ENCODE measurements around the gene EDC3.

EDC3 gene

DNA sequence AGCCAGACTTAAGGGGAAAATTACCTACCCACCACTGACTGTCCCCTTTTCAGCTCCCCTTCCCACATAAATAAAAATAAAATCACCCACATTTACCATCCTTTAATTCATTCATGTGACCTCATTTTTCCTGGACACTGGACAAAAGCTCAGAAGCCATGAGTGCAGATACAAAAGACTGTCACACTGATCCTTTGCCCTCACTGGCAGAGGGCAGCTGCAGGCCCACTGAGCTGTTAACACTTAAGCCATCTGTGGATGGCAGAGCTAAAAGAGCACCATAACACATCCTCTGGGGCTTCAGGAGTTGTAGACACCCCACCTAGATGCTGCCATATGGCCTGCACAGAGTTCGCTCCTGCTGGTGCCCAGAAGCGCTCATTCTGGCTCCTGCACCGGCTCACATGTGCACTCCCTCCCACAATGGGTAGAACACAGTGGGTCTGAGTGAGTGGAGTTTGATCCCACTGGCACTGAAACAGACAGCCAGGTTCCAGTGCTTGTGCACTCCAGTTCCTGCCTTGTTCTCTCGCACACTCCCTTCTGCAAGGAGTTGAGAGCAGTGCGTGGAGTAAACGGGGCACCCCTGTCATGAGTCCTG, 38.8 kb downstream of the EDC3 start:
- no peak overlapping the region for H3K4me3 ChIP-seq
- peaks cover 8 to 9% (median 8%) of the 10 kb centered on the region in 3 donors for H3K36me3 ChIP-seq
- no peaks in the 10 kb centered on the region for H3K27me3 ChIP-seq
- peaks cover 0 to 23% (median 9%) of the 10 kb centered on the region in 4 donors for H3K4me1 ChIP-seq
- TF ChIP-seq, protein P1, sequence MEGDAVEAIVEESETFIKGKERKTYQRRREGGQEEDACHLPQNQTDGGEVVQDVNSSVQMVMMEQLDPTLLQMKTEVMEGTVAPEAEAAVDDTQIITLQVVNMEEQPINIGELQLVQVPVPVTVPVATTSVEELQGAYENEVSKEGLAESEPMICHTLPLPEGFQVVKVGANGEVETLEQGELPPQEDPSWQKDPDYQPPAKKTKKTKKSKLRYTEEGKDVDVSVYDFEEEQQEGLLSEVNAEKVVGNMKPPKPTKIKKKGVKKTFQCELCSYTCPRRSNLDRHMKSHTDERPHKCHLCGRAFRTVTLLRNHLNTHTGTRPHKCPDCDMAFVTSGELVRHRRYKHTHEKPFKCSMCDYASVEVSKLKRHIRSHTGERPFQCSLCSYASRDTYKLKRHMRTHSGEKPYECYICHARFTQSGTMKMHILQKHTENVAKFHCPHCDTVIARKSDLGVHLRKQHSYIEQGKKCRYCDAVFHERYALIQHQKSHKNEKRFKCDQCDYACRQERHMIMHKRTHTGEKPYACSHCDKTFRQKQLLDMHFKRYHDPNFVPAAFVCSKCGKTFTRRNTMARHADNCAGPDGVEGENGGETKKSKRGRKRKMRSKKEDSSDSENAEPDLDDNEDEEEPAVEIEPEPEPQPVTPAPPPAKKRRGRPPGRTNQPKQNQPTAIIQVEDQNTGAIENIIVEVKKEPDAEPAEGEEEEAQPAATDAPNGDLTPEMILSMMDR (IDR thresholded peaks at IDR 0.05): no peak
- H3K9me3 ChIP-seq: no peaks in the 10 kb centered on the region
- H3K27ac ChIP-seq: no peak overlapping the region
- intact Hi-C loops (cut with DNase I; ENCODE audit: low total_unique reads): no loop called here
- no peak for DNase-seq

DNA sequence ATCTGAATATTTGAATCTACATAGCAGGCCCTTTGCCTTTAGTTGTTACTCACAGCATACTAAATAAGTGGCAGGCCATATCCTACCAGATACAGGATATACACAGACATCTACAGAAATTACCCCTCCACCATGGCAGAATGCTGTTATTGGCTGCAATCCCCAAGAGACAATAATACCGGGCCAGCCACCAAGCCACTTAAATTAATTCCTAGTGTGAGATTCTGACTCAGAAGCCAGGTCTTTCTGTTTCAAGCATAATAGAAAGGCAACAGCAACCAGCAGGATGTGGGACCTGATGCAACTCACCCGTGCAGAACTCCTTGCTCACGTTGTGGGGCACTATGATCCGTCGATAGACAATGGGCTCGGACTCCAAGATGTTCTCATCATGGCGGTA, 40.4 kb downstream of the EDC3 start:
- no peak overlapping the region for H3K27ac ChIP-seq
- H3K9me3 ChIP-seq: no peaks in the 10 kb centered on the region
- no peaks in the 10 kb centered on the region for H3K27me3 ChIP-seq
- H3K36me3 ChIP-seq: peaks cover 8 to 12% (median 9%) of the 10 kb centered on the region in 3 donors
- TF ChIP-seq, protein P1 (IDR thresholded peaks at IDR 0.05): no peak
- intact Hi-C loops (cut with DNase I; ENCODE audit: low total_unique reads): no loop called here
- H3K4me1 ChIP-seq: peaks cover 0 to 27% (median 9%) of the 10 kb centered on the region in 4 donors
- no peak overlapping the region for H3K4me3 ChIP-seq
- no peak for DNase-seq

DNA sequence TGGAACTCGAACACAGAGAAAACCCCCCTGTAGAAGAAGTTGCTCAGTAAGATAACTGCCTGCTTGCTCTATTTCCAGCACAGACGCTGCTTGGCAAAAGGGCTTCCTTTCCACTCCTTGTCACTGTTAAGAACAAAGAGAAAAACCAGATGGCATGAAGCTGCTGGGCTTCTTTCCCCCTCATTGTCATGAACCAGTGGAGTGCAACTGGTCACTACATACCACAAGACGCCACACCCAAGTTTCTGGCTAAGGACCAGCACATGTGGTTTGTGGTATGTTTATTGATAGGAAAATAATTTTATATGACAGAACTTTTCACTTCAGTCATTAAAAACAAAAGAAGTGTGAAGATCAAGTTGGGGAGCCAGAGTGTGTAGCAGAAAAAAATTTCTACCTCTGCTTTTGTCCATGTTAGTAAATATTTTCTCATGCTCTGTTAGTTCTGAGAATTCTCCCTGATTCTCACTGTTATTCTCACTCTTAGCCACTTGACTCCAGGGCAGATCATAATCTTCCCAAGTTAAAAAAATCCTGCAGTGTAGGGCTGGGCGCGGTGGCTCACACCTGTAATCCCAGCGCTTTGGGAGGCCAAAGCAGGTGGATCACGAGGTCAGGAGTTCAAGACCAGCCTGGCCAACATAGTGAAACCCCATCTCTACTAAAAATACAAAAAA, 42.3 kb downstream of the EDC3 start:
- DNase-seq: no peak
- Histone ChIP-seq H3K27me3 (no peaks in the 10 kb centered on the region), H3K27ac (no peak overlapping the region), H3K9me3 (no peaks in the 10 kb centered on the region), H3K4me3 (no peak overlapping the region), H3K36me3 (peaks cover 8 to 12% (median 9%) of the 10 kb centered on the region in 3 donors), H3K4me1 (peaks cover 0 to 30% (median 9%) of the 10 kb centered on the region in 4 donors)
- TF ChIP-seq, protein P1 (IDR thresholded peaks at IDR 0.05): no peak
- intact Hi-C loops (cut with DNase I; ENCODE audit: low total_unique reads): no loop called here

DNA sequence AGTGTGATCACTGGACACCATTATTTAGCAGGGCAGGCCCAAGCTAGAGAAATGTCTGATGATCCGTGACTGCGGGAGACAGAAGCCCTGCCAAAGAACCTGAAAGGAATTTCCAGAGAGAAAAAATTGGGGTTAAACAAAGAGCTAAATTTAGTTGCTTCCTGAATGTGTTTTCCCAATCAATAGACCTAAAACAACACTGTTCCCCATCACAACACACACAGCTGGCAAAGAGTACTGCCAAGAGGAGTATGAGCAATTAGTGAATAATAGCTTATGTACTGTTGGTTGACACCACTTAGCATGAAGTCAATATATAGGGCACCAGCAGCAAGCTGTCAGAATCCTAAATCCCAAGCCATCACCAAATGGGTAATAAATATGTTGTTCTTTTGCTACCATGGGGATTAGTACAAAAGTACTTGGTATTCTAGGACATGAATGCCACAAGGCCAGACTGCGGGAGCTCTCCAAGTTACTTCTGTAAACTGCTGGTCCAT, 44.5 kb downstream of the EDC3 start:
- Histone ChIP-seq H3K9me3 (no peaks in the 10 kb centered on the region), H3K4me1 (peaks cover 0 to 23% (median 9%) of the 10 kb centered on the region in 4 donors), H3K27ac (no peak overlapping the region), H3K27me3 (no peaks in the 10 kb centered on the region), H3K36me3 (peaks cover 9 to 14% (median 12%) of the 10 kb centered on the region in 3 donors), H3K4me3 (no peak overlapping the region)
- intact Hi-C loops (cut with DNase I; ENCODE audit: low total_unique reads): no loop called here
- DNase-seq: no peak
- TF ChIP-seq, protein P1 (IDR thresholded peaks at IDR 0.05): no peak

DNA sequence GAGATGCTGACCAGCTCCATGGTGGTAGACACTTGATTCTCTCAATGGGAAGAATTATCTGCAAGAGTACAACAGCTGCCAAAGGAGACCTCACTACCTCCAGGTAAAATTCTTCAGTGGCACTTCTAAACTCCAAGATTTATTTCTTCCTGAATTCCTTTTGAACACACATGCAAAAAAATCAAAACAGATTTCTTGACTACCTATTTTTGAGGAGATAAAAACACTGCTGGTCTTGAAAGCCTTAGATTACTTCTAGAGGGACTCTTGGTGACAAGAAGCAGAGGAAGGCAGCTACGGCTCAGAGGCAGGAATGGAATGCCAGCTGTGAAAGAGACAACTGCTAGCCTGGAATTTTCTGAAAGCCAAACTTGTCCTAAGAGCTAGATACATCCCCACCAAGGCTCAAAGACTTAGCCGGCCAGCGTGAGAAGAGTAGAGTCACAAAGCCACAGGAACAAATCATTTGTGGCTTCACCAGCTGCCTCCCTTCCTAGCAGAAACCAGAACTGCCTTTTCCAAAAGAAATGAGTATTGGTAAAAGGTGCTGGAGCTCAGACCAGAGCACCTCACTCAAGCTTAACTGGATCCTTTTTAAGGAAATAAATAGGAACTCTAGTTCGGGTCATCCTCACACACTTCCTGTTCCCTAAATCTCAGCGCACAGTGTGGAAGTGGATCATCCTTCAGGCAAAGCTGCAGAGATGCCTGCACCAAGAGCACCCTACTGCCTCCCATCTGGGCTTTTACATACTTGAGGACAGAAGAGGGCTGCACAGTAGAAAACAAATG, 47.6 kb downstream of the EDC3 start:
- TF ChIP-seq, protein P1 (IDR thresholded peaks at IDR 0.05): no peak
- Histone ChIP-seq H3K4me1 (peaks cover 0 to 19% (median 6%) of the 10 kb centered on the region in 4 donors), H3K27ac (no peak overlapping the region), H3K4me3 (no peak overlapping the region), H3K27me3 (no peaks in the 10 kb centered on the region), H3K9me3 (no peaks in the 10 kb centered on the region), H3K36me3 (peaks cover 0 to 6% (median 4%) of the 10 kb centered on the region in 3 donors)
- intact Hi-C loops (cut with DNase I; ENCODE audit: low total_unique reads): no loop called here
- no peak for DNase-seq
